Nephron (organoid): ENCODE results near the gene MIEF1.

ENCODE experiments used
- H3K27ac Mint-ChIP-seq, 3 experiments: 2 replicates each; pipeline ENCODE4 v1.8.0; 2020; ENCODE audit warnings: mixed read lengths in 3 of 3, mild to moderate bottlenecking in 2 of 3, moderate library complexity in 1 of 3
- H3K27me3 Mint-ChIP-seq: 2 replicates; pipeline ENCODE4 v1.8.0; 2021; ENCODE audit warnings: low read depth, mild to moderate bottlenecking, moderate library complexity, mixed read lengths
- H3K36me3 Mint-ChIP-seq: 2 replicates; pipeline ENCODE4 v1.8.0; 2020; ENCODE audit warnings: low read depth, mixed read lengths
- H3K4me1 Mint-ChIP-seq: 2 replicates; pipeline ENCODE4 v1.8.0; 2020; ENCODE audit warnings: mixed read lengths
- H3K4me3 Mint-ChIP-seq, 3 experiments: 2 replicates each; pipeline ENCODE4 v1.8.0; 2020; ENCODE audit warnings: mild to moderate bottlenecking in 3 of 3, mixed read lengths in 3 of 3, moderate library complexity in 2 of 3
- H3K9me3 Mint-ChIP-seq: 2 replicates; pipeline ENCODE4 v1.8.0; 2020; ENCODE audit warnings: mixed read lengths
- CTCF ChIP-seq, 3 experiments: fragments of 200-600 bp; sonication (generic); IDR thresholded peaks; one replicate each; pipeline ENCODE4 v1.5.0; 2021; ENCODE audit warnings: antibody characterized with exemption in 3 of 3; ENCODE audit not compliant: unreplicated experiment in 3 of 3

MIEF1 gene

DNA sequence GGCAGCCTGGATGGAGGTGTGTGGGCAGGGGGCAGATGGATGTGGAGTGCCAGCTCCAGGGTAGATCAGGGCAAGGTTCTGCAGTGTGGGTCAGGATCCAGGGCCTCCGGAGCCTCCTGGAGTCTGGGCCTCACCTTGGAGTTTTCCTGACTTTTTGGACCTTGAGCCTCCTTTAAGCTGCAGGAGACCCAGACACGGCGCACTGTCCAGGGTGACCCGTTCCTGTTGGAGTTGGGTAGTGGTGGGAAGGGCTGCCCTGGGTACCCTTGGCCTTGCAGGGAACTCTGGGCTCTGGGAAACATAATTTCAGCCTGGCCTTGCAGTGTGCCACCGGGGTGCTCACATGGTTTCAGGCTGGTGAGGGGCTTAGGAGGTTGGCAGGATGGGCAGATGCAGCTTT lies 28.2 kb upstream of the MIEF1 start:
- no peaks in the 10 kb centered on the region for H3K36me3 Mint-ChIP-seq
- no peaks in the 10 kb centered on the region for H3K9me3 Mint-ChIP-seq
- peaks cover 64% of the 10 kb centered on the region for H3K4me1 Mint-ChIP-seq
- H3K4me3 Mint-ChIP-seq, result no peak overlapping the region
- no peaks in the 10 kb centered on the region for H3K27me3 Mint-ChIP-seq
- TF ChIP-seq CTCF (IDR thresholded peaks at IDR 0.05; ENCODE audit: unreplicated experiment in 3 of 3), result no peak
- peak overlapping the region; percentile 61 to 98 (median 96) for H3K27ac Mint-ChIP-seq

DNA sequence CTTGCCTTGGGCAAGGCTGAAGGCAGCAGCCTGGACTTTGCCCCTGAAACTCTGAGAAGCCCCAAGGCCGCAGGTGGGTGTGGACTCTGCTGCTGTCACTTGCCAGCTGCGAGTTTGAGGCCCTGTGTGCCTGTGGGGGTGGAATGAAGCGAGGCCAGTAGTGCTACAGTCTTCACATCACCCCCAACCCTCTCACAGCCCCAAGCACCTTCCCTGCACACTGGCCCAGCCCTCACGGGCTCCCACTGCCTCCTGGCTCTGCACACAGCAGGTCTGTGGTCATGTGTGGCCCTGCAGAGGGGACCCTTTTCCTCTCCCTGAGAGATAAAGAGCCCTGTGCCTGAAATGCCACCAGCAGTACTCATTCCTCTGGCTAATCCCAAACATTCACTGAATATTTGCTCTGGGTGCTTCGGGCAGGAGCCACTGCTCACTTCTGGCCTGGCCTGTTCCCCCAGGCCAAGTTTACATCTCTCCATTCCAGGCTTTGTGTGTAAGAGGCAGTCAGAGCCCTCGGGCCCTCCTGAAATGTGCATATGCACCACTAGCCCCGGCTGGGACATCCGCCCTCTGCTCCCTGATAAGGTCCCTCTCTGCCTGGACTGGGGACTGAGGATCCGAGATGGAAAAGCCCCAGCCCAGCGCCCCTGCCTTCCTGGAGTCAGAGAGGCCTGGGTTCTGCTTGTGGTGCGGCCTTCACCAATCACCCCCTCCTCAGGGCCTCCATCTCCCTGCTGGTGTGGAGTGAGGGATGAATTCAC lies 27.6 kb upstream of the MIEF1 start:
- Mint-ChIP-seq H3K27ac (peak overlapping the region; percentile 89 to 98 (median 96)), H3K36me3 (no peaks in the 10 kb centered on the region), H3K27me3 (no peaks in the 10 kb centered on the region), H3K9me3 (no peaks in the 10 kb centered on the region), H3K4me1 (peaks cover 64% of the 10 kb centered on the region), H3K4me3 (no peak overlapping the region)
- no peak for TF ChIP-seq CTCF (IDR thresholded peaks at IDR 0.05; ENCODE audit: unreplicated experiment in 3 of 3)

GRCh38 chr22:39475337-39475736 lies 26.8 kb upstream of the MIEF1 start:
- TF ChIP-seq CTCF (IDR thresholded peaks at IDR 0.05; ENCODE audit: unreplicated experiment in 3 of 3), result no peak
- no peaks in the 10 kb centered on the region for H3K27me3 Mint-ChIP-seq
- H3K4me3 Mint-ChIP-seq, result no peak overlapping the region
- peak overlapping the region; percentile 87 to 96 (median 89) for H3K27ac Mint-ChIP-seq
- H3K4me1 Mint-ChIP-seq, result peaks cover 58% of the 10 kb centered on the region
- no peaks in the 10 kb centered on the region for H3K9me3 Mint-ChIP-seq
- H3K36me3 Mint-ChIP-seq, result no peaks in the 10 kb centered on the region

DNA sequence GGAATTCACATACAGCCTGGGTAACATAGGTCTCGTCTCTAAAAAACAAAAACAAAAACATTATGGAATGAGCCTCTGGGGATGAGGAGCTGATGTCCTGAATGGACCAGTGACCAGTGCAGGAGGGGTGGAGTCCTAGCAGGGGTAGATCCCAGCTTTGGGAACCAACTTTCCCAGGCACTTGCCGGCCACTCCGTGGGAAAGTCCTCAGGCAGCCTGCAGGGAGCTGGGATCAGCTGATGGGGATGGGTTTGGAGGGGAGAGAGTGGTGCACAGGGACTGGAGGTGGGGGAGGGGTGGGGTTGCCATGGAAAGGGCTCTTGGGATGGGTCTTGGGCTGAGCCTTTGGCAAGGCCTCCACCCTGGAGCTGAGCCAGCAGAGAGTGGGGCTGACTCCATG lies 26.2 kb upstream of the MIEF1 start:
- Mint-ChIP-seq H3K4me1 (peaks cover 55% of the 10 kb centered on the region), H3K36me3 (no peaks in the 10 kb centered on the region), H3K27me3 (no peaks in the 10 kb centered on the region), H3K9me3 (no peaks in the 10 kb centered on the region), H3K4me3 (no peak overlapping the region), H3K27ac (peak overlapping the region; percentile 87 to 96 (median 89))
- no peak for TF ChIP-seq CTCF (IDR thresholded peaks at IDR 0.05; ENCODE audit: unreplicated experiment in 3 of 3)

DNA sequence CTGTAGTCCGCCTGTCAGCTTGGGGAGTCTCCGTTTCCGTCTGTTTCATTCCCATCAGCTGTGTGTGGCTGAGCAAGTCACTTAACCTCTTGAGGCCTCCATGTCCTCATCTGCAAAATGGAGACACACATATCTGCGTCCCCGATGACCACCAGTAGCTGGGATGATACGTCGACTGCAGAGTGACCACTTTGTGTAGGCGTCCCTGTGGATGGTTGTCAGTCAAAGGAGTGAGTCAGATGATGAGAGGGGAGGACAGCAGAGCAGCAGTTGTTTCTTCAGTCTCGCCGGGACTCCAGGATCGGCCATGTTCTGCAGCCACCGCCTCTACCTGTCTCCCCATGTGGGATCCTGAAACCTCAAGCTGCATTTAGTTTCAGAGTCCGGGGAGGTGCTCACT lies 25.4 kb upstream of the MIEF1 start:
- Mint-ChIP-seq H3K36me3 (no peaks in the 10 kb centered on the region), H3K9me3 (no peaks in the 10 kb centered on the region), H3K4me3 (no peak overlapping the region), H3K4me1 (peaks cover 49% of the 10 kb centered on the region), H3K27me3 (no peaks in the 10 kb centered on the region), H3K27ac (peak overlapping the region in 1 of 3 experiments; percentile 96)
- no peak for TF ChIP-seq CTCF (IDR thresholded peaks at IDR 0.05; ENCODE audit: unreplicated experiment in 3 of 3)

- TF ChIP-seq CTCF (IDR thresholded peaks at IDR 0.05; ENCODE audit: unreplicated experiment in 3 of 3), result no peak
- Mint-ChIP-seq H3K27me3 (no peaks in the 10 kb centered on the region), H3K4me3 (no peak overlapping the region), H3K4me1 (peaks cover 40% of the 10 kb centered on the region), H3K36me3 (no peaks in the 10 kb centered on the region), H3K27ac (no peak overlapping the region), H3K9me3 (no peaks in the 10 kb centered on the region)
These were observed 24.5 kb upstream of the MIEF1 start for GRCh38 chr22:39477542-39477941.
